ENCODE data around the gene SUGCT. TPM values are rescaled to one million over a fixed set of nuclear protein-coding genes. Genes with fewer than 3 reads are reported as not detected.
A peak's percentile ranks its signal among the peaks of the same experiment; 100 is the strongest.

Gene SUGCT
- total and polyA plus RNA-seq, 2 of the 13 experiments (the other 11 are each of a cell fraction or from before 2014, with no cell fraction given), result 10.1 to 22.2 TPM

GRCh38 chr7:40470091-40470592 lies 335.3 kb downstream of the SUGCT start (continued):
- TF ChIP-seq ZNF318 (CRISPR knock-in tag; IDR thresholded peaks at IDR 0.05) (no peak), ZFP62 (CRISPR knock-in tag; IDR thresholded peaks at IDR 0.05) (no peak), FOXA3 (CRISPR knock-in tag; IDR thresholded peaks at IDR 0.05) (peak; percentile 30), BRCA1 (CRISPR knock-in tag; IDR thresholded peaks at IDR 0.05) (no peak), ZNF10 (CRISPR knock-in tag; IDR thresholded peaks at IDR 0.05; ENCODE audit: borderline replicate concordance, low read depth) (no peak)
